ENCODE results near the gene RTN4R. TPM values are rescaled to one million over a fixed set of nuclear protein-coding genes. Genes with fewer than 3 reads are reported as not detected.

Gene RTN4R
- total and polyA plus RNA-seq, 9 of the 15 experiments (the other 6 are each of a cell fraction or from before 2014, with no cell fraction given) = 0.04 to 2.8 (median 1.4) TPM; not detected in 3

GRCh38 chr22:20206709-20207215 lies 61.4 kb downstream of the RTN4R start (continued):
- TF ChIP-seq ZNF212 (CRISPR knock-in tag; IDR thresholded peaks at IDR 0.05) (0 out of 2 replicates have a peak, but pooled peaks have one; percentile 2), ZNF395 (CRISPR knock-in tag; IDR thresholded peaks at IDR 0.05) (peak; percentile 73; the same call in 1 of the 2 replicates), MTA3 (IDR thresholded peaks at IDR 0.05; ENCODE audit: borderline replicate concordance) (peak; percentile 73; the same call in 1 of the 2 replicates), BMI1 (IDR thresholded peaks at IDR 0.05; ENCODE audit: low read length) (no peak), EWSR1 (IDR thresholded peaks at IDR 0.05; ENCODE audit: borderline replicate concordance, low read depth, partially characterized antibody) (no peak), ATF1 (CRISPR knock-in tag; IDR thresholded peaks at IDR 0.05) (no peak), ATF1 (tag; IDR thresholded peaks at IDR 0.05) (no peak), ZBTB33 (CRISPR knock-in tag; IDR thresholded peaks at IDR 0.05) (no peak), STAT6 (CRISPR knock-in tag; IDR thresholded peaks at IDR 0.05) (no peak), SMARCA5 (IDR thresholded peaks at IDR 0.05) (no peak), ARHGAP35 (IDR thresholded peaks at IDR 0.05; ENCODE audit: partially characterized antibody) (no peak), ZNF740 (CRISPR knock-in tag; IDR thresholded peaks at IDR 0.05) (no peak), ZNF740 (tag; IDR thresholded peaks at IDR 0.05) (no peak), ZNF398 (CRISPR knock-in tag; IDR thresholded peaks at IDR 0.05) (no peak), ATF4 (CRISPR knock-in tag; IDR thresholded peaks at IDR 0.05) (no peak)

Measured in K562 (cell line).